ENCODE data around the gene CENPK. TPM values are rescaled to one million over a fixed set of nuclear protein-coding genes. Genes with fewer than 3 reads are reported as not detected.
A peak's percentile ranks its signal among the peaks of the same experiment; 100 is the strongest.
"Not testable (repeated sequence)": the region's sequence is repeated elsewhere in the genome, so short reads cannot be mapped to it uniquely, and the experiment has no call there.

The CENPK gene, protein sequence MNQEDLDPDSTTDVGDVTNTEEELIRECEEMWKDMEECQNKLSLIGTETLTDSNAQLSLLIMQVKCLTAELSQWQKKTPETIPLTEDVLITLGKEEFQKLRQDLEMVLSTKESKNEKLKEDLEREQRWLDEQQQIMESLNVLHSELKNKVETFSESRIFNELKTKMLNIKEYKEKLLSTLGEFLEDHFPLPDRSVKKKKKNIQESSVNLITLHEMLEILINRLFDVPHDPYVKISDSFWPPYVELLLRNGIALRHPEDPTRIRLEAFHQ
- 17.2 and 22.4 TPM in 2 replicates for total RNA-seq (2014; rRNA removed; shearing (Covaris generic))
- 22.1 and 23.9 TPM in 2 replicates for polyA plus RNA-seq (2016; fragmentation: Nextera tagmentation; extraction: Ambion mirVana)

DNA sequence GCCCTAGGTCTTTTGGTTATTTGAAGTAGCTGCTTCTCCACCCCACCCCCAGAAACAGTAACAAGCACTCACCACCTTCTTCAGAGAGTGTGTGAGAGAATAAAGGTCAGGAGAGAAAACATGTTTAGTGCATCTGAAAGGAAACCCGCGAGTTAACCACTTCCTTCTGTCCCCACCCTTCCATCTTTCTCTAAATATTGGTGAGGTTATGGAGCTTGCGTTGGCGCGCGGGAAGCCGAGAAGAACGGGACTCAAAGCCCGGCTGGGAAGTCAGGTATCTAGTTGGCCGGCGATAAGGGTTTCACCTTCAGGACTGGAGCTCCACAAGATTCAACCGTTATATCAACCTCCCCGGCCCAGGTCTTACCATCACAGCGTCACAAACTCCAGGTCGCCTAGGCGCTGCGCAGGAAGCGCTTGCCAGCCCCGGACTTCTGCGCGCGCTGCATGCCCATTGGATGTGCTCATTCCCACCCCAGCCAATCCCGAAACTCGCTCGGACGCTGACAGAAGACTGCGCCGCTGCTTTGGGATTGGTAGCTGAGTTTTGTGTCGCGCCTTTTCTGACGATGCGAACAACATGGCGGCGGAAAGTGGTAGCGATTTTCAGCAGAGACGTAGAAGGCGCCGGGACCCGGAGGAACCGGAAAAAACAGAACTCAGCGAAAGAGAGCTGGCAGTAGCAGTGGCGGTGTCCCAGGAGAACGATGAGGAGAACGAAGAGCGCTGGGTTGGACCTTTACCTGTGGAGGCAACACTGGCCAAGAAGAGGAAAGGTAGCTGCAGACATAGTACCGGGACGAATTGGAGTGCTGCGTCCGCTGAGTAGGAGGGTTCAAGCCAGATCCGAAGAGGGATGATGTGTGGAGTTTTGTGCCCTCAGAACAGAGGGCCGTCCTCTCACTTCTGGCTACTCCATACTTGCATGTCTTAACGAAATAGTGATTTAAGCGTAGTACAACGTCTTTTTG lies at the start of gene CENPK, which contains the start of gene PPWD1:
TSS of gene CENPK (minus strand) at position 438 of the 971 bp plus-strand sequence. CDS start 8,261 bp downstream, outside the sequence.
TSS of gene PPWD1 (plus strand) at position 566 of the 971 bp plus-strand sequence. CDS start at position 581, 15 bp downstream.
- Histone ChIP-seq H3K27ac (peak within 1 kb of the TSS; percentile 93), H3K9me3 (ENCODE audit: low read depth) (no peaks in the 10 kb centered on the region), H3K36me3 (ENCODE audit: low read depth) (0 out of 2 replicates have a peak, but pooled peaks cover 4% of the 10 kb centered on the region), H3K4me3 (peak within 1 kb of the TSS; percentile 99), H3K9ac (peak within 1 kb of the TSS; percentile 94), H3F3A (ENCODE audit: insufficient read depth) (peaks cover 5% of the 10 kb centered on the region), H4K20me1 (ENCODE audit: insufficient read depth) (no peaks in the 10 kb centered on the region), H3K9me2 (ENCODE audit: insufficient read depth) (no peaks in the 10 kb centered on the region), H2AFZ (peak within 1 kb of the TSS; percentile 98), H3K79me2 (ENCODE audit: insufficient read depth) (peaks cover 78% of the 10 kb centered on the region), H3K4me2 (ENCODE audit: unreplicated experiment) (peak within 1 kb of the TSS; percentile 85), H3K27me3 (replicated peaks; ENCODE audit: insufficient read depth) (no peaks in the 10 kb centered on the region), H3K4me1 (ENCODE audit: insufficient read depth) (peaks cover 11% of the 10 kb centered on the region)
- peak; percentile 99 for DNase-seq
- WGBS, 2 experiments (ENCODE audit: low coverage in 1 of 2, low lambda C conversion rate in 2 of 2, missing lambda C conversion rate in 2 of 2): 1% methylated on average over 54 of the region's 54 CpGs
- TF ChIP-seq EZH2 (IDR thresholded peaks at IDR 0.05; ENCODE audit: insufficient read depth, poor library complexity, severe bottlenecking) (no peak), EZH2phosphoT487 (IDR thresholded peaks at IDR 0.05; ENCODE audit: insufficient read depth, low read depth) (no peak)
- in situ Hi-C loops (cut with MboI): no loop called here

DNA sequence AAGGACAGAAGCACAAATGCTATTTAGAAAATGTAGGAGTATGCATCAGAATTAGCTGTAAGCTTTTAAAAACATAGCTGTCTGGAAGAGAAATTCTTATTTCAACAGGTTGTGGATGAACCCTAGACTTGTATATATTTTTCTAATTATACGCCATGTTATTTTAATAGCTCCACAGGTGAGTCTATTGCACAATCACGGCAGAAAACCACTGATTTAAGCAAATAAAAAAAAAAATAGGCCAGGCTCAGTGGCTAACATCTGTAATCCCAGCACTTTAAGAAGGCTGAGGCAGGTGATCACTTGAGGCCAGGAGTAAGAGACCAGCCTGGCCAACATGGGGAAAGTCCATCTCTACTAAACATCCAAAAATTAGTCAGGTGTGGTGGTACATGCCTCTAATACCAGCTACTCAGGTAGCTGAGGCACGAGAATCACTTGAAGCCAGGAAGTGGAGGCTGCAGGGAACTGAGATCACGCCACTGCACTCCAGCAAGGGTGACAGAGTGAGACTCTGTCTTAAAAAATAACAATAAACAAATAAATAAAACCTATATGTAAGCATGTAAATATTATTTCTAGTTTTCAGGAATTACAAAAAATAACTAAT lies 49.4 kb upstream of the CENPK start:
- H3K9me2 ChIP-seq (ENCODE audit: insufficient read depth): no peaks in the 10 kb centered on the region
- H3K36me3 ChIP-seq (ENCODE audit: low read depth): peaks cover 82% of the 10 kb centered on the region
- DNase-seq: no peak
- H3K4me3 ChIP-seq: no peak overlapping the region
- TF ChIP-seq EZH2phosphoT487 (IDR thresholded peaks at IDR 0.05; ENCODE audit: insufficient read depth, low read depth): no peak
- no peak for TF ChIP-seq EZH2 (IDR thresholded peaks at IDR 0.05; ENCODE audit: insufficient read depth, poor library complexity, severe bottlenecking)
- H3K27me3 ChIP-seq (replicated peaks; ENCODE audit: insufficient read depth): no peaks in the 10 kb centered on the region
- no peak overlapping the region for H3K4me2 ChIP-seq (ENCODE audit: unreplicated experiment)
- no peaks in the 10 kb centered on the region; the same call in 1 of the 2 replicates for H3F3A ChIP-seq (ENCODE audit: insufficient read depth)
- H3K4me1 ChIP-seq (ENCODE audit: insufficient read depth): no peaks in the 10 kb centered on the region
- H3K9me3 ChIP-seq (ENCODE audit: low read depth): no peaks in the 10 kb centered on the region
- no peak overlapping the region for H3K9ac ChIP-seq
- H3K79me2 ChIP-seq (ENCODE audit: insufficient read depth): peaks cover 73% of the 10 kb centered on the region
- 91 to 93% methylated on average over 4 of the region's 4 CpGs for WGBS, 2 experiments (ENCODE audit: low coverage in 1 of 2, low lambda C conversion rate in 2 of 2, missing lambda C conversion rate in 2 of 2)
- no peak overlapping the region for H2AFZ ChIP-seq
- H4K20me1 ChIP-seq (ENCODE audit: insufficient read depth): peaks cover 7% of the 10 kb centered on the region; the same call in 1 of the 2 replicates
- H3K27ac ChIP-seq: no peak overlapping the region
- in situ Hi-C loops (cut with MboI): no loop called here

DNA sequence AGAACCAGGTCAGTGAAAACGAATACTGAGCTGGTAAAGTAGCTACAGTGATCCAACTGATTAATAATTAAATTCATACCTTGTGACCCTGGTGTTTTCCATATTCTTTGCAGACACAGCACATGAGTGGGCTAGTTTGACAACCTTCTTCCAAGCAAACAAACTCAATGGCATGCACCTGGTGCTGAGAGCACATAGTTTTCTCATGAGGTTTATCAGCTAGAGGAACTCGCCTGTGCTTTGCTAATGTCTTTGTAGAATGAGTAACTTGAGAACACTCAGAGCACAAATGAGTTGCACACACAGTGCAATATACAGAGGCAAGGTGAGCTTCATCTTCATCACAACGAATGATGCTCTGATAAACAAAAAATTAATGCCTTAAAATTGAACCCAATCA lies 48.6 kb upstream of the CENPK start:
- H4K20me1 ChIP-seq (ENCODE audit: insufficient read depth): peaks cover 7% of the 10 kb centered on the region; the same call in 1 of the 2 replicates
- no peak overlapping the region for H2AFZ ChIP-seq
- no peak overlapping the region for H3K4me2 ChIP-seq (ENCODE audit: unreplicated experiment)
- H3F3A ChIP-seq (ENCODE audit: insufficient read depth): no peaks in the 10 kb centered on the region; the same call in 1 of the 2 replicates
- H3K9ac ChIP-seq: no peak overlapping the region
- no peaks in the 10 kb centered on the region for H3K9me3 ChIP-seq (ENCODE audit: low read depth)
- WGBS, 2 experiments (ENCODE audit: low coverage in 1 of 2, low lambda C conversion rate in 2 of 2, missing lambda C conversion rate in 2 of 2): 96 to 97% methylated on average over 3 of the region's 3 CpGs
- TF ChIP-seq EZH2phosphoT487 (IDR thresholded peaks at IDR 0.05; ENCODE audit: insufficient read depth, low read depth): no peak
- no peak for TF ChIP-seq EZH2 (IDR thresholded peaks at IDR 0.05; ENCODE audit: insufficient read depth, poor library complexity, severe bottlenecking)
- no peak for DNase-seq
- no peaks in the 10 kb centered on the region for H3K9me2 ChIP-seq (ENCODE audit: insufficient read depth)
- no peak overlapping the region for H3K27ac ChIP-seq
- no peaks in the 10 kb centered on the region for H3K4me1 ChIP-seq (ENCODE audit: insufficient read depth)
- peaks cover 69% of the 10 kb centered on the region for H3K79me2 ChIP-seq (ENCODE audit: insufficient read depth)
- no peak overlapping the region for H3K4me3 ChIP-seq
- peaks cover 82% of the 10 kb centered on the region for H3K36me3 ChIP-seq (ENCODE audit: low read depth)
- H3K27me3 ChIP-seq (replicated peaks; ENCODE audit: insufficient read depth): no peaks in the 10 kb centered on the region
- in situ Hi-C loops (cut with MboI): no loop called here

- H3K9me2 ChIP-seq (ENCODE audit: insufficient read depth): not testable (repeated sequence)
Measured at GRCh38 chr5:65601761-65602160, 38.8 kb upstream of the CENPK start.

More at GRCh38 chr5:65601761-65602160, 38.8 kb upstream of the CENPK start:
- DNase-seq; in situ Hi-C loops (cut with MboI); H3K9me3 ChIP-seq (ENCODE audit: low read depth); H3K9ac ChIP-seq; H3K27me3 ChIP-seq (replicated peaks; ENCODE audit: insufficient read depth); H3K4me1 ChIP-seq (ENCODE audit: insufficient read depth); H3K4me2 ChIP-seq (ENCODE audit: unreplicated experiment); H2AFZ ChIP-seq; H4K20me1 ChIP-seq (ENCODE audit: insufficient read depth); H3F3A ChIP-seq (ENCODE audit: insufficient read depth); H3K27ac ChIP-seq; H3K4me3 ChIP-seq: not testable (repeated sequence)
- WGBS, 2 experiments (ENCODE audit: low coverage in 1 of 2, low lambda C conversion rate in 2 of 2, missing lambda C conversion rate in 2 of 2): 100% methylated on average over 1 of the region's 1 CpG
- H3K79me2 ChIP-seq (ENCODE audit: insufficient read depth): peaks cover 50% of the 10 kb centered on the region
- peaks cover 72% of the 10 kb centered on the region for H3K36me3 ChIP-seq (ENCODE audit: low read depth)
